ENCODE data around the gene LARGE2. TPM values are rescaled to one million over a fixed set of nuclear protein-coding genes. Genes with fewer than 3 reads are reported as not detected.
A peak's percentile ranks its signal among the peaks of the same experiment; 100 is the strongest.
"Not testable (repeated sequence)": the region's sequence is repeated elsewhere in the genome, so short reads cannot be mapped to it uniquely, and the experiment has no call there.

LARGE2 gene
- polyA plus RNA-seq, 3 donors: 16.1 to 26.2 (median 21.2) TPM

DNA sequence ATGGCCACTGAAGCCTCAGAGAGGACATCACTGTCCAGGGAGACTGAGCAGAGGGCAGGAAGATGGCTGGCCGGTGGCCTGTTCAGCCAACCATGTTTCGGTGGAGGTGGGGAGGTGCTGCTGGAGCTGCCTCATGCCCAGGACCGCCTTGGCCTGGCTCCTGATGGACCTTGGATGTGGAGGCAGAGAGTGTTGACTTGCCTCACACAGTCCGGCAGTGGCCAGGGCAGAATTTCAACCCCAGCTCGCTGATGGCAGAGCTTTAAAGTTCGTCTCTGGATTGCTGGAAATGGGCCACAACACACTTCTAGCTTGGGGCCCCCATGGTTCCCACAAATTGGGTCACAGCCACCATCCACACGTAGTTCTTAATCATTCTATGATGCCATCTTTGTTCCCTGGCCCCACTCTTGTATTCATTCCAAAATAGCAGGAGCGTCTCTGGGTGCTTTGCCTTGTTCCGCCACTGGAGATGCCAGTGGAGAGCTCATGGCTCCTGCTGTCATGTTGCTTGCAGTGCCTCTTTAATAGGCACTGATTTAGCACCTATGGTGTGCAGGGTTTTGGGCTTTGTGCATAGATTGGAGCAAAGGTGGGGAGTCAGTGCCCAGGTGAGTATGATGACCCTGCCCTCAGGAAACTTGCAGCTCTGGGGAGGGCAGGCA is 31.4 kb upstream of the LARGE2 start:
- DNase-seq (ENCODE audit: extremely low read depth in 1 of 11, low read depth in 9 of 11, low spot score in 4 of 11): no peak

DNA sequence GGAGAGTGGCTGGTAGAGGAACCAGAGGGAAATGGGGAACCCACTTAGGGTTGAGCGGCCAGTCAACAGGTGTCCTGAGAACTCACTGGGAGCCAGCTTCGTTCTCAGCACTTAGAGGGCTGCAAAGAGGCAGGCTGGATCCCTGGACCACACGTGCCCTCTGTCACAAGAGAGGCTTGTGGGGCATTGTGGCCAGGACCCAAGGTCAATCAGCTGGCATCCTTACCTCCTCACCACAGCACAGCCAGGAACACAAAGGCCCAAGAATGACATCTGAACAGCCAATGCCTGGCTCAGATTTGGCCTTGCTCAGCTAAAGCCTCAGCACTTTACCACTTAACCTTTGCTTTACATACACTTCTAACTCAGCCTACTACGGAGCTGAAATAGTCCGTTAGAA is 29.6 kb upstream of the LARGE2 start:
- DNase-seq (ENCODE audit: extremely low read depth in 1 of 11, low read depth in 9 of 11, low spot score in 4 of 11): no peak

DNA sequence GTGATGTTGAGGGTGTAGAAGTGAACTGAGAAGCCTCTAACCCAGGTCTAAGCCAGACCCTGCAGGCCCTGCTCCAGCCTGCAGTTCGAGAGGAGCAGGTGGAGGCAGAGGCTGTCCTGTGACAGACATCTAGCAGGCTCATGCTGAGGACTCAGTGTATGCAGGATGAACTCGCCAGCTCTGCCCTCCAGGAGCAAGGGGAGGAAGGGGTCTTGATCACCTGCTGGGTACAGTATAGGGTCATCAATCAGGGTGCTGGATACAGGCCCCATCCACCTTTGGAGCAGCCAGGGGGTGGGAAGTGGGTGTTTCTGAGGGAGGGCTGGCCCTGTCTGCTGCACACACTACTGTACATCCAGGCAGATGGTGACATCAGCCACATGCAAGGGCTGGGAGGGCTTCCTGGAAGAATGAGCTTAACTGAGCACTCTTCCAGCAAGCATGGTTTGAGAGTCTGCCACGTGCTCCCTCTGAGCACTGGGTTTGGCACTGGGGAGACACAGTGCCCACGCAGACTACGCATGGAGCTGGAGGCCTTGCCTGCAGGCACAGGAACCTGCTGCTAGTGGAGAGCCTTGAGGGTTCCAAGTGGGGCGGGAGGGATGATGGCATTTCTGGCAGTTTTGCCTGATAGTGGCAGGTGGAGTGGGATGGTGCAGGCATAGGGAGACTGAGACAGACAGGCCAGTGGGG is 27.8 kb upstream of the LARGE2 start:
- DNase-seq (ENCODE audit: extremely low read depth in 1 of 11, low read depth in 9 of 11, low spot score in 4 of 11): no peak

DNA sequence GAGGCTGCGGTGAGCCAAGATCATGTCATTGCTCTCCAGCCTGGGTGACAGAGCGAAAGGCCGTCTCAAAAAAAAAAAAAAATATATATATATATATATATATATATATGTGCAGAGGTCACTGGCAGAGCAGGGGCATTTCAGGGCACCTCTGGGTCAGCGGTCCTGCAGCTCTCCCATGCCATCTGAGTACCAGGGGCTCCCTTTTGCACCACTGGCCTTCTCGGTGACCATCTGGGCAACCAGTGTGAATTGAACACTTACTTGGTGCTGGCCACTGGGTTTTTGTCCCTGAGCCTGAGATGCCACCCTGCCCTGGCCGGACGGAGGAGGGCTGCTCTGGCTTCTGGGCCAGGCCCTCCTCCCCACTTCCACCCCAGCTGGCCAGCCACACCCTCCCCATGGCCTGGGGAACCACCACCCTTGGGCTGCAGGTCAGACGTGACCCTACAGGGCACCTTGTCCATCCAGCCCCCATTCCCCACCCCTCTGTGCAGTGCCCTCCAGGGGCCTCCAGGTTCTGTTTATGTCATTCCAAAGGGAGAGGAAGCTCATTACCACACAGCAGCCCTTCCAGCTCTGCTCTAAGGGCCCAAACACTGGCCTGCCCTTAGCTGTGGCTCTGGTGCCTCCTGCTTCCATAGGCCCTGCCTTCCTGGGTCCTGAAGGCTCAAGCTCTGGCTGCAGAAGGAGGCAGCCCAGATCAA is 26.8 kb upstream of the LARGE2 start:
- no peak for DNase-seq (ENCODE audit: extremely low read depth in 1 of 11, low read depth in 9 of 11, low spot score in 4 of 11)

DNA sequence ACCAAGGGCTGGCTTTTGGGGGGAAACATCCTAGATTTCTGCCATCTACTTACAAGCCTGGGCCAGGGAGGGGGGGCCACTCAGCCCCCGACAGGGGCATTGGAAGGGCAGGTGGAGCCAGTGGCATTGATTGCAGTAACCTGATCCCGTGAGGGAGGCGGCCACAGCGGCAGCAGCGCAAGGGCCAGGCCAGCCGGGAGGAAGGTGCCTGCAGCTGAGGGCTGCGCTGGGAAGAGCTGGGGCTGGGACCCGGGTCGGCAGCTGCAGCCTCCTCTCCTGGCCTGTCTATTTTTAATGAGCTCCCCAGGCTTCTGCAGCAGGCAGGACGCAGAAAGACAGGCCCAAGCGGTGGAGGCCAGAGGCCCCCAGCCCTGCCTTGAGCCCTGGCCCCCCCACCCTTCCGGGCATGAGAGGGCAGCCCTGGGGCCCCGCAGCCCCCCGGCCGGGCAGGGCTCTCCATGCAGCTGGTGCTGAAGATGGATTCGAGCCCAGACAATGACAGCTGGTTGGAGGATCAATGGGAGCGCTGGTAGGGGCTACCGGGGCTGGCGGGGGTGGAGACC is 26.0 kb upstream of the LARGE2 start:
- peak in 7 of 11 donors; percentile 49 to 79 (median 61) for DNase-seq (ENCODE audit: extremely low read depth in 1 of 11, low read depth in 9 of 11, low spot score in 4 of 11)

DNA sequence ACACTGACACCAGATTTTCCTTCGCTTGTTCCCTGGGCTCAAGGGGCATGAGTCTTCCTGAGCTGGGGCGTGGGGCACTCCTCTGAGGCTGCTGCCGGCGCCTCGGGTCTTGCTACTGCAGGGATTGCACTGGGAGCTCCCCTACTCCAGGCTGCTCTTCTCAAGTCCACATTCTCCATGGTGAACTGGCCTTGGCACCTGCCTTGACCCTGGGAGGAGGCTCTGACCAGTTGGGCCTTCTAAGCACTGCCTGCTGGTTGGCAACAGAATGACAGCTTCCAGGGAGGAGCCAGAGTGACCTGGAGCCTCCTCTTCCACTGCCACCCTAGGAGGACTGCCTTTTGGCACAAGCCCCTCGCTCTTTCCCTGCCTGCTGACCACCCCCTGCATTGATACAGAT is 24.9 kb upstream of the LARGE2 start:
- no peak for DNase-seq (ENCODE audit: extremely low read depth in 1 of 11, low read depth in 9 of 11, low spot score in 4 of 11)

DNA sequence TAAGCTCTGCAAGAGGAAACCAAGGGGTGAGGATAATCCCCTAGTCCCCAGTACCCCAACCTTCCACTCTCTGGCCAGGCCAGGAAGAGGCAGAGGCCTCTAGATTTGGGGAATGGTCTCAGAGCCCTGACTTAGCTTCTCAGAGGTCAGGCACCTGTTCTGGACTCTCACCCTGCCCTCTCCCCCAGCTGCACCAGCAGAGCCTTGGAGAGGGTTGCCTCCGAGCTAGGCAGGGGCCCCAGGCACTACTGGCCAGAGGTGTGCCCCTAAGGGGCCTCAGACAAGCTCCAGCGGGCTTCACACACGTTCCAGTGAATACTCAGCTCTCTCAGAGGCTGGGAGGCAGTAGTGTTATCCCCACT is 23.4 kb upstream of the LARGE2 start:
- no peak for DNase-seq (ENCODE audit: extremely low read depth in 1 of 11, low read depth in 9 of 11, low spot score in 4 of 11)

DNA sequence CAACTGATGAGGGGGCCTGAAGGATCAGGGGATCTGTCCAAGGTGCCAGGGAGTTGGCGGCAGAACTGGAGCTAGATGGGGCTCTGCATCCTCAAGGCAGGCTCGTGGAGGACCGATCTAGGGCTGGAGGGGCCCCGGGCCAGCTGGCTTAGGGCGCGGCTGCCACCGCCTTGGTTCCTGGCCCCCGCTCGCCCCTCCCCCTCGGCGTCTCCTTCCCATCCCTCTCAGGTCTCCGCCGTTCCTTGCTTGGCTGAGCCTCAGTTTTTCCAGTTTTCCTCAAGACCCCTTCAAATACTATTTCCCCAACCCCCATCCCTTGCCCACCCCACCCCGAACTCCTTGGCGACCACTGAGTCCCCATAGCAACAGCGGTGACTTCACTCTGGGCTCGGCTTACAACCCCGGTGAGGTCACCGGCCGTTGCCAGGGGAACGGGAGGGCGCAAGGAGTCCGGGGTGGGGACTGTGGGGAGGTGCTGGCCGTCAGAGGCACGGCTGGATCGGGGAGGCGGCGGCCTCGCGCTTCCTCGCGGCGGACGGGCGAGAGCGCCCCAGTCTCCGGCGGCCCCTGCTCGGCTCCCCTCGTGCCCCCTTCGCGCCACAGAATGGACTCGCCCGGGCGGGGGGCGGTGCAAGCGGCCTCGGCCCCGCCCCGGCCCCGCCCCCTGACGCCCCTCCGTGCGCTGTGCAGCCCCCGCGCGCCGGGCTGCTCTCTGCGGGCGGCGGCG is 22.8 kb upstream of the LARGE2 start:
- peak in 8 of 11 donors; percentile 82 to 90 (median 86) for DNase-seq (ENCODE audit: extremely low read depth in 1 of 11, low read depth in 9 of 11, low spot score in 4 of 11)

DNA sequence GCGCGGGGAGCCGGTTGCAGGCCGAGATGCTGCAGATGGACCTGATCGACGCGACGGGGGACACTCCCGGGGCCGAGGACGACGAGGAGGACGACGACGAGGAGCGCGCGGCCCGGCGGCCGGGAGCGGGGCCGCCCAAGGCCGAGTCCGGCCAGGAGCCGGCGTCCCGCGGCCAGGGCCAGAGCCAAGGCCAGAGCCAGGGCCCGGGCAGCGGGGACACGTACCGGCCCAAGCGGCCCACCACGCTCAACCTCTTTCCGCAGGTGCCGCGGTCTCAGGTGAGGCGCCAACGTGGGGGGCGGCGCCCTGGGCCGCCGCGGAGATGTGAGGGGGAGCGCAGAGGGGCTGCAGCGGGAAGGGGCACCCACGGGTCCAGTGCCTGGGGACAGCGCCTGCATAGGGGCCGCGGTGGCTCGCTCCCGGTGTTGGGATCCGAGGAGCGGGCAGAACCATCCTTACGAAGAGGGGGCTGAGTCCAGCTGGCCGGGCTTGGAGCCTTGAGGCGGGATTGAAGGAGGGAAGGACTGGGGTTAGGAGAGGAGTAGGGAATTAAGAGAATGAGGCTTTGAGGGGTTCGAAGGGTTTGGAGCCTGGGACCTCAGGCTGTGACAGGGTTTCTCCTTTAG is 22.2 kb upstream of the LARGE2 start:
- not testable (repeated sequence) for DNase-seq (ENCODE audit: extremely low read depth in 1 of 11, low read depth in 9 of 11, low spot score in 4 of 11)

DNA sequence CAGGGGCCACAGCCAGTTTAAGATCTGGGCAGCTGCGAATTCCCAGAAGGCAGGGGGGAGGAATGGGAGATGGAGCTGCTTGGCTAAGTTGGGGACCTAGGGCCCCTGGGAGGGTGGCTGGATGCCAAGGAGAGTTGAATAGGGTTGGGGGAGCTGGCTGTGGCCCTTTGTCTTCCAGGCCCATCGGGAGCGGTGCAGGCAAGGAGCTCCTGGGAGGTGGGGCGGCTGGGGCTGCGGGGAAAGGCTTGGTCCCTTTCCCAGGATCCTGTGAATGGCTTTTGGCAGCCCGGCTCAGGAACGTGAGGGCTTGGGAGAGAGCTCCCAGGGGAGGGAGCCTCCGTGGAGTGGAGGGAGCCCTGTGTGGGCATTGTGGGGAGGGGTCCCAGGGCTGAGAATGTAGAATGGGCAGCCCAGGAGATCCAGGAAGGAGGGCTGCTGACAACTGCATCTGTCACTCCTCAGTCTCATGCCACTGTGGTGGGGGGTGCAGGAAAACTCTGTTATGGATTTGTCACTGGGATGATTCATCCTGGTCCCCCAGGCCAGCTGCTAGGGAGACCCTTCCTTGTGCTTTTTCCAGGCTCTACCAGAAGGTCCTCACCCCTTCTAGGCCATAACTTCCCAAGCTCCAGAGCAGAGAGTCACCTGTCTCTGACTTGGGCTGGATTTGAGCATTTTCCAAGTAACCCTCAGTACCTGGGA is 21.4 kb upstream of the LARGE2 start:
- no peak for DNase-seq (ENCODE audit: extremely low read depth in 1 of 11, low read depth in 9 of 11, low spot score in 4 of 11)

DNA sequence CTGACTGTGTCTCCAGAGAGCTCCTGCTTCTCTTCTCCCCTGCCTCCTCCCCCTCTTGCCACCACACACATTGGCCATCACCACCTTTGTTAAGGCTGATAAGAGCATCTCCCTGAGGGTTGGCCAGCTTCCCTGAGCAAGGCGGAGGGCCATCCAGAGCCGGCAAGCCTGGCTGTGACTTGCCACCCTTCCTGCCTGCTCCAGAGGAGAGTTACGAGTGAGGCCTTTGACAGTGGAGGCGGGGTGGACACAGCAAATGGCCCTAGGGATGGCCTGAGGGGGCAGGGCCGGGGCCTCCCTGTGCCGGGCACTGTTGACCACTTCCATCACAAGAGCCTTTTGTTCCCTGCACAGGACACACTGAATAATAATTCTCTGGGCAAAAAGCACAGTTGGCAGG is 20.8 kb upstream of the LARGE2 start:
- DNase-seq (ENCODE audit: extremely low read depth in 1 of 11, low read depth in 9 of 11, low spot score in 4 of 11): no peak

DNA sequence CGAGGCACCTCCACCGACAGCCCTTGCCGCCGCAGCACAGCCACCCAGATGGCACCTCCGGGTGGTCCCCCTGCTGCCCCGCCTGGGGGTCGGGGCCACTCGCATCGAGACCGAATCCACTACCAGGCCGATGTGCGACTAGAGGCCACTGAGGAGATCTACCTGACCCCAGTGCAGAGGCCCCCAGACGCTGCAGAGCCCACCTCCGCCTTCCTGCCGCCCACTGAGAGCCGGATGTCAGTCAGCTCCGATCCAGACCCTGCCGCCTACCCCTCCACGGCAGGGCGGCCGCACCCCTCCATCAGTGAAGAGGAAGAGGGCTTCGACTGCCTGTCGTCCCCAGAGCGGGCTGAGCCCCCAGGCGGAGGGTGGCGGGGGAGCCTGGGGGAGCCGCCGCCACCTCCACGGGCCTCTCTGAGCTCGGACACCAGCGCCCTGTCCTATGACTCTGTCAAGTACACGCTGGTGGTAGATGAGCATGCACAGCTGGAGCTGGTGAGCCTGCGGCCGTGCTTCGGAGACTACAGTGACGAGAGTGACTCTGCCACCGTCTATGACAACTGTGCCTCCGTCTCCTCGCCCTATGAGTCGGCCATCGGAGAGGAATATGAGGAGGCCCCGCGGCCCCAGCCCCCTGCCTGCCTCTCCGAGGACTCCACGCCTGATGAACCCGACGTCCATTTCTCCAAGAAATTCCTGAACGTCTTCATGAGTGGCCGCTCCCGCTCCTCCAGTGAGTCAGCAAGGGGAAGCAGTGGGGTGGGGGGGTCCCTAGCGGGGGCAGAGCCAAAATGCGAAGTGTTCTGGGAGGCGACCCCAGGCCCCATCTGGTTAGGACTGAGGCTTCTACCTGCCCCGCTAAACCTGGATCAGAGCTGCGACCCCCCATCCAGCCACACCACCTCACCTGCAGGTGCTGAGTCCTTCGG is 19.7 kb upstream of the LARGE2 start:
- no peak for DNase-seq (ENCODE audit: extremely low read depth in 1 of 11, low read depth in 9 of 11, low spot score in 4 of 11)

DNA sequence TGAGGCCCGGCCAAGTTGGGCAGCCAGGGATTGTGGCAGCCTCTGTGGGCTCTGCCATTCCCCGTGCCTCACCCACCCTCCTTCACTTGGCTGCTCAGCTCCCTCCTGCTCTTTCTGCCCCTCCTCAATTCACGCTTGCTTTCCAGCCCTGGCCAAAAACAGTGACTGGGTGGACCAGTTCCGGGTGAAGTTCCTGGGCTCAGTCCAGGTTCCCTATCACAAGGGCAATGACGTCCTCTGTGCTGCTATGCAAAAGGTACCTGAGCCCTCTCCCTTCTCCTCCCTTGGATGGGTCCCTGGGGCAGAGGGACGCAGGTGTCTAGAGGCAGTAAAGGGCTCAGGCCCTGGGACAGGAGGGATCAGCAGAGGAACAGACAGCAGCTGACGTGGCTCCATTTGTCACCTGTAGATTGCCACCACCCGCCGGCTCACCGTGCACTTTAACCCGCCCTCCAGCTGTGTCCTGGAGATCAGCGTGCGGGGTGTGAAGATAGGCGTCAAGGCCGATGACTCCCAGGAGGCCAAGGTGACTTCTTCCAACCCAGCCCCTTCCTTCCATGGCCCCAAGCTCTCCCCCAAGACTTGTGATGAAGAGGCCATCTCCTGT is 18.0 kb upstream of the LARGE2 start:
- DNase-seq (ENCODE audit: extremely low read depth in 1 of 11, low read depth in 9 of 11, low spot score in 4 of 11): no peak

DNA sequence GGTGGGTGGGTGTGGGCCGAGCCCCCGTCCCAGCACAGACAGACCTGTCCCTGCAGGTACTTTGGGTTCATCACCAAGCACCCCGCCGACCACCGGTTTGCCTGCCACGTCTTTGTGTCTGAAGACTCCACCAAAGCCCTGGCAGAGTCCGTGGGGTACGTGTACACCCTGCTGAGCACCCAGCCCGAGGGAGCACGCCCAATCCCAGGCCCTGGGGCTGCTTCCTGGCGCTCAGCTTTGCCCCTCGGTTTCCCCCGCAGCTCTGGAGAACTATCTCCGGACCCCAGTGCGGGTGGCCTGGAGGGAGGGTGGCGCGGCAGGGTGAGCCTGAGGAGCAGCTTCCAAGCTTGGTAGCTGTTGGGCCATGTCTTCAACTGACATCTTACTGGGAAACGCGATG is 17.4 kb upstream of the LARGE2 start:
- no peak for DNase-seq (ENCODE audit: extremely low read depth in 1 of 11, low read depth in 9 of 11, low spot score in 4 of 11)

DNA sequence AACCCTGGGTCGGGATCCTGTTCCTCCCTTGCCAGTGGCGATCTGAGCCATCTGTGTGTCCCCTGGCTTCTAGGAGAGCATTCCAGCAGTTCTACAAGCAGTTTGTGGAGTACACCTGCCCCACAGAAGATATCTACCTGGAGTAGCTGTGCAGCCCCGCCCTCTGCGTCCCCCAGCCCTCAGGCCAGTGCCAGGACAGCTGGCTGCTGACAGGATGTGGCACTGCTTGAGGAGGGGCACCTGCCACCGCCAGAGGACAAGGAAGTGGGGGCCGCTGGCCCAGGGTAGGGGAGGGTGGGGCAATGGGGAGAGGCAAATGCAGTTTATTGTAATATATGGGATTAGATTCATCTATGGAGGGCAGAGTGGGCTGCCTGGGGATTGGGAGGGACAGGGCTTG is 16.9 kb upstream of the LARGE2 start:
- DNase-seq (ENCODE audit: extremely low read depth in 1 of 11, low read depth in 9 of 11, low spot score in 4 of 11): not testable (repeated sequence)

DNA sequence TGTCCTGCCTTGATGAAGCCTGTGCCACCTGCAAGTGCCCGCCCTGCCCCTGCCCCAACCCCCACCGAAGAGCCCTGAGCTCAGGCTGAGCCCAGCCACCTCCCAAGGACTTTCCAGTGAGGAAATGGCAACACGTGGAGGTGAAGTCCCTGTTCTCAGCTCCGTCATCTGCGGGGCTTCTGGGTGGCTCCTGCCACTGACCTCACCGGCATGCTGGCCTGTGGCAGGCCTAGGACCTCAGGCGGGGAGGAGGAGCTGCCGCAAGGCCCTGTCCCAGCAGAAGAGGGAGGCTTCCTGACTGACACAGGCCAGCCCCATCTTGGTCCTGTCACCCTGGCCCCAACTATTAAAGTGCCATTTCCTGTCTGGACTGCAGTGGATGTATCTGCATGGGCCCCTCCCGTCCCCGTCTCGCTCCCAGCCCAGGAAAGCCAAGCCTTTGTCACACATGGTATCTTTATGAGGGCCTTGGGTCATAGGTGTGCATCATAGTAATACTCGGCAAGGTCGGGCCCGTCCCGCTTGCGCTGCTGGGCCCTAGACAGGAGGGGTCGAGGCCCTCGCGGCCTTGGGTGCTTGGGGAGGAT is 16.3 kb upstream of the LARGE2 start:
- DNase-seq (ENCODE audit: extremely low read depth in 1 of 11, low read depth in 9 of 11, low spot score in 4 of 11): no peak

All from renal cortex interstitium (tissue), 11 donors.